Effector CD4-positive, alpha-beta T cell (primary cell): ENCODE results near the gene FOXO1.

Experiments
- DNase-seq: peaks from one replicate; pipeline ENCODE4 v3.0.0-alpha.2; 2020

FOXO1 gene

DNA sequence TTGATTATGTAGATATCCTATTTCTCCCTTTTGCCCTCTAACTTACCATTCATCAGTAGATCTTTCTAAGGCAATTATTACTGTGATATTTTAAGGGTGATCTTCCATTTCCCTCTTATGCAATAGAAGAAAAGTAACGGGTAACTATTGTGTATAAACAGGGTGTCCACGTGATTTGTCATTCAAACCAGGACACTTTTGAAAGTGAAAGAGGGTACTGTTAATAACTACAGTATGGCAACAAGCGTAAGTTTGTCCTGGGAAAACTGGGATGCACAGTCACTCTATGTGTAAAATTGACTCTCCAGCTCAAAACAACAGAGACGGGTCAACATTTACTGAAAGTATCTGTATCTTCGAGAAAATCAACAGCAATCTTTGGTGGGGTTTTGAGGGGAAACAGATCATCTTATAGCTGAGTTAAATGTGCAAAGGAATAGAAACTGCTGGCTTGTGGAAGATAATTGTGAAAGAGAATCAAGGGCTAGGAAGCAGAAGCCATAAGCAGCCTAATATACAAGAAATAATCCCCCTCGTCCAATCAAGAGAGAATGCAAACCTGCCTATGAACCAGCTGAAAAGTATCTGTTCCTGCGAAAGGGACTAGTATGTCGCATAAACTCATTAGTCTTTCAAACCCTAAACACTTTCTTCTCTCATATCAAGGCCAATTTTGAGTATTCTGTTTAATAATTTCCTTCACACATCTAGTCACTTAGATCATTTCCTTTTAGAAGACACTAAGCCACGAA lies 126.7 kb downstream of the FOXO1 start:
- no peak for DNase-seq

DNA sequence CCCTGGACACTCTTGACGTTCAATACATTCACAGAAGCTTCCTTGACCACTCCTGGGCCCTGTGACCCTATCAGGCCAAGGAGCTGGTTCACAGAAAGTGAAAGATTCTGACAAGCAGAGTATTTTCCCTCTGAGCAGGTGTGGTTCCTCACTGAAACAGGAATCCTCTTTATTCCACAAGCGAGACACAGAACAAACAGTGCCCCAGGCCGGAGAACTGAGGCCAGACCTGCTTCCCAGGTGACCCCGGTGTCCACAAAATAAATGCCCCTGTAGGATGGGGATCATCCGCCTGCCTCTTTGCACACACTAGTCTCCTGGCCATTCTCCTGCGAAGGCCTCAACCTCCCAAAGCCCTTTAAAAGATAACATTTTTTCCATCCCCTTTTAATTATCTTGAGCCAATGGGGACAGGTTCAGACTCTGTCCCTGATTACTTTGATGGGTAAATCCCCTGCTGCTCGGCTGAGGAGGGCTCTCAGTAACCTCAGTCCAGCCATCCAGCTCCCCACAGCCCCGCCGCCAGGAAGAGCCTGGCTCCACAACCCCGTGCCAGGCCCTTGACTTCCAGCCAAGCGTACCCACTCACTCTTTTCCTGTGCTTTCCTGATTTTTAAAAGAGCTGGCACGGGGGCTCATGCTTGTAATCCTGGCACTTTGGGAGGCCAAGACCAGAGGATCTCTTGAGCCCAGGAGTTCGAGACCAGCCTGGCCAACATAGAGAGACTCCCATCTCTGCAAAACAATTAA lies 129.1 kb downstream of the FOXO1 start:
- DNase-seq = no peak

DNA sequence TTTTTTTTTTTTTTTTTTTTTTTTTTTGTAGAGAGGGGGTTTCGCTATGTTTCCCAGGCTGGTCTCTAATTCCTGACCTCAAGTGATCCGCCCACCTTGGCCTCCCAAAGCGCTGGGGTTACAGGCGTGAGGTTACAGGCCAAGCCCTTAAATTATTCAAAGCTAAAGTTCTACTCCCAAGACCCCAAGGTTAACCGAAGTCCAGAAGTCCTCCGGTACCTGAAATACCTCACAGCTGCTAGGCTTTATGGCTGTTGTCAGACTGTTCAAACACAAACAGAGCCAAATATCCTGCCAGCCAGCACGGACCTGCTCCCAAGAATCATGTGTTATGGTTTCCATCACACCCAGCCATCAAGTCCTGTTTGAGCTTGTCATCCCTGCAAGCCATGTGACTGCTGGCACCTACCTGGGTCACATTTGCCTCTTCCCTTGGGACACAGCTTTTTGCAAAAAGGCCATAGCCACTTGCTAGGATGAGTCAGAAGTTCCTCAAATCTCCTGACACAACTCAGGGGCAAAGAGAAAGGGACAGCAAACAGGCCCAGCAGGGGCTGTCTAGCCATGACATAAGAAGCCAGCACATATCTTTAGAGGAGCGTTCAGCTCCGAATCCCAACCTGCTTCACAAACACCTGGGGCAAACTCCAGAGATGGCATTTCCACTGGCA lies 129.9 kb downstream of the FOXO1 start:
- no peak for DNase-seq

DNA sequence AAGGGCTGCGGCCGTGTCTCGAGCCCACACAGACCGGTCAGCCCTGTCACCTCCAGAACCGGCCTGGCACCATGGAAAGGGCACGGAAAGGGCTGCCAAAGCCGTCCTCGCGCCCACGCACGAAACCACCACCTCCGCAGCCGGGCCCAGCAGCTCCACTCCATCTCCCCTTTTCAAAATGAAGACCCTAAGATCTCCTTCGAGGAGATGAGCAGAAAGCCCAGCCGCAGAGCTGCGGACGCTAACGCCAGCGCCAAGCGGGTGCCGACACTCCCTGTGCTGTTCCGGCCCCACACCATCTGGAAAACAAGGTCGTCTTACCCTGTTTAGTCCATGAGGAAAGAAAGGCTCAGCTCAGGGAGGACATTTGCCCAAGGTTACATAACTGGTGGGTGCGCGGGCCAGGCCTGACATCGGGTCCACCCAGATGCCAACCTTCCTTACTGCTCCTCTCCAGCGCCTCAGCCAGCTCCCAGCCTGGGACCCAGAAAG lies 131.1 kb downstream of the FOXO1 start:
- no peak for DNase-seq

DNA sequence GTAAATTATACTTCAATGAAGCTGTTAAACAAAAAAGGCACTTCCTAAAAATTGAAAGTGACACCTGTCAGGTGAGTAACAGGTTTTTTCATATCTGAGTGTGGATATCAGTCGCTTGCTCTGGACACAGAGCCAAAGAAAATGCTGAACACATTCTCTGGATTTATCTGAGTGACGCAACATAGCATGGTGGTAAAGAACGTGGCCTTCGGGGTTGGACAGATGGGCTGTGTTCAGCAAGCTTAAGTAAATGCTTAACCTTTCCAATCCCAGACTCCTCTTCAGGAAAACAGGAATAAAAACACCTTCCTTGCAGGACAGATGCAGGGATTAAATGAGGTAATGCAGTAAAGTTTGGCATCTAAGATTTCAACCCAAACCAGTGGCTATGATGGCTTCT lies 132.0 kb downstream of the FOXO1 start:
- DNase-seq = no peak

DNA sequence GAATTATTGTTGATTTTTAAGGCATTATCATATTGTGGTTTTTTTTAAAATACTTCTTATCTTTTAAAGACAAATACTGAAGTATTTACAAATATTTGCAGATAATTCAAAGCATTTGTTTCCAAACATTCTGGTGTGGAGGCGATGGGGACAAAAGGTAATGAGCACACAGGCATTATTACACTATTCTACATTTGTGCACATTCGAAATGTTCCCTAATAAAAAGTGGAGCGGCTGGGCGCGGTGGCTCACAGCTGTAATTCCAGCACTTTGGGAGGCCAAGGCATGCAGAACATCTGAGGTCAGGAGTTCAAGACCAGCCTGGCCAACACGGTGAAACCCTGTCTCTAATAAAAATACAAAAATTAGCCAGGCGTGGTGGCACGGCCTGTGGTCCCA lies 133.4 kb downstream of the FOXO1 start:
- DNase-seq = no peak

DNA sequence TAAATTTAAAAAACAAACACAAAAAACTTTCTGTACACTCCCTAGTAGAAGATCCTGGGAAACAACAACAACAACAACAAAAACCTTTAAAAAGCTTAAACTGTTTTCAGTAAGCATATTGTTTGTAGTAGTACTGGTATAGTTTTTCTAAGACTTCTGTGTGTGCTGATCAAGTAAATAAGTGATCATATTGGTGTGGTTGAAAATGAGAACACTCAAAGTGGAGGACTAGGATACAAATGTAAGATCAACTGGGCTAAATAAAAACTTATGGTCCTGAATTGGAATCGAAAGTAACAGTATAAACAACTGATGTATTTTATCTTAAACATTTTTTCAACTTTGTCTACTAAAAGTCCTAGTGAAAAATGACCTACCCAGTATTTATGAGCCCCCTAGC lies 135.5 kb downstream of the FOXO1 start:
- DNase-seq = no peak

DNA sequence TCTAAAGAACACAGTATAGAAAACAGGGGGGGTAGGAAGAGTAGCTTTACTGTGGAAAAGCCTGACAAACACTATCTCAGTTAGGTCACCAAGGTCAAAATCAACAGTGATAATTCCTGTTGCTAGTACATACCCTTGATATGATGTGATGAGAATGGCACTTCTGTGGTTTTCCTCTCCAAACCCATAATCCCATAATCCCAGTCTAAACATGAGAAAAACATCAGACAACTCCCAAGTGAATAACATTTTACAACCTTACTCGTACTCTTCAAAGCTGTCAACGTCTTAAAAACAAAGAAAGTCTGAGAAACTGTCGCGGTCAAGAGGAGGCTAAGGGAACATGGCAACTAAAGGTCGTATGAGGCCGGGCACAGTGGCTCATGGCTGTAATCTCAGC lies 137.6 kb downstream of the FOXO1 start:
- DNase-seq = no peak

DNA sequence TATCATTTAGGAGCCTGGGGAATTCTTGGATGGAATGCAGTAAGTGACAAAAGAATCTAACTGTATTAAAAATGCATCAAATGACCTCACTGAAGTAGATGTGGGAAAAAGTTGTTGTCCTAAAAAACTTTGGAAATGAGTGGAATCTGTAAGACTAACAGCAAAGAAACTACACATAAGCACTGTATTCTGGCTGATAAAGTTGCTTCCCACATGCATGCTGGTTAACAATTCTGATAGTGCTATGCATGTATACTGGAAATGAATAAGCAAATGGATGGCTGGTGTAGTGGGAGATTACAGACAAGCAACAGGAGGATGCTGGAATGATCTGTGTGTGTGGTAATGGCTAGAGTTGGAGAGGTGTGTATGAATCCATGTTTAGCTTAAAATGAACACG lies 138.5 kb downstream of the FOXO1 start:
- DNase-seq = no peak

DNA sequence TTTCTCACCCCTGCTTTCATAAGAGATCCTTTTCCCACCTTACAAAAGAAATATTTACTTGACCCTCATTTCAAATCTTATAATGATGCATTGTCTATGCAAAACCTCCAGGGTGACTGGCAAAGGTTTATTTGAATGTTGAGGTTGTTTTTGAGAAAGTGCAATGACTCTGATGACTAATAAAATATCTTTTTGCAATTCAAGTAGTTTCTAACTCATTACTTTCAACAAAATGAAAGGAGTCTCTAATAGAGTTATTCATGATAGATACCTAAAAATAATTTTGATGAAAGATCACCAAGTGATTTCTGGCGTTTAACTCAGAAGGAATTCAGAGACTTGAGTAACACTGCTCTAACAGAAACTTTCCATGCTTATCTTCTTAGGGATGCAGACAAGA lies 144.2 kb downstream of the FOXO1 start:
- DNase-seq = no peak

DNA sequence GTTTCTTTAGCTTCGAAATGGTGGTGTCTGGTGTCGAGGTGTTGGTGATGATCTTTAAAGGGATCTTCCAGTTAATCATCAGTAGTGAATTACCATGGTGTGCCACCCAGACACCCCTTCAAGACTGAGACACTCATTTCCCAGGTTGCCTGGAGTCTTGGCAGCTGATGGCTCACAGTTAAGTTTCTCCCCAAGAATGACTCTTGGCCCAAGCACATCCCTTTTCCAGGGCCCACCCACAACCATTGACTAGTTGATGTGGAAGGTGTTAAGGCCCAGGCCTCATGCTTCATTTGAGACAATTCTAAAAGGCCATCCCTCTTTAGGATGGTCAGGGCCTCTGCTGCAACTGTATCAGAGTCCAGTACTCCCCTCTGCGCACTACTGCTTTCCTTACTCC lies 145.5 kb downstream of the FOXO1 start:
- no peak for DNase-seq

DNA sequence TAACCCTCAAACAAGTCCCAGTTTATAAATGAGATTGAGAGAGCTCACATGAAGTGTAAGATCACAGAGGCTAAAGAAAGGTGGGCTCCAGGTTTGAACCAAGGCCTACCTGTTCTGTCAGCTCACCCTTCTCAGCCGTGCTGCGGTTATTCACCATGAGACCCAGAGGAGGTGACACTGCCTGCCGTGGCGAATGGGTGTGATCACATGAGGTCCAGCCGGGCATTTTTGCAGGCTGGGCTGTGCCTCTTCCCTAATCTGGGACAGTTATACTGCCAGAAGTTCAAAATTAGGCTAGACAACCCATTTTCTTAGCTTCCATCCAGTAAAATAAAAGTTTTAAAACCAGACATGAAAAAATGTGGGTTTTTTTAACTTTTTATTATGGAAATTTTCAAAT lies 146.8 kb downstream of the FOXO1 start:
- DNase-seq = no peak

DNA sequence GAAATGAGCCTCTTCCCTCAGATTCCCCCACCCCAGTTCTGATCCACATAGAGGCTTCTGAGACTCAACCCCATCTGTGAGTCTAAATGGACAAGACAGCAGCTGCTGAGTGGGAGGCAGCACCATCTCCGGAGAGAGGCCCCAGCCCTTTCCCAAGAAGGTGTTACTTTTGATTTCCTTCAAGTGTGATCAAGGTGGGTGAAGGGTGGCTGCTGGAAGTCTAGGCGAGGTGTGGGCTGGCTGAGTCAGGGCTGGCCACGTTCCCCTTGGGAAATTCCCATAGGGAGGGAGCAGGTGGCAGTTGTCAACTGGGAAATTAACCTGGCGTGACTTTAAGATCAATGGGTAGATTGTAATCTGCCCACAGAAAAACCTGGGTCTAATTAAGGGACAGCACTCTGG lies 148.0 kb downstream of the FOXO1 start:
- no peak for DNase-seq

DNA sequence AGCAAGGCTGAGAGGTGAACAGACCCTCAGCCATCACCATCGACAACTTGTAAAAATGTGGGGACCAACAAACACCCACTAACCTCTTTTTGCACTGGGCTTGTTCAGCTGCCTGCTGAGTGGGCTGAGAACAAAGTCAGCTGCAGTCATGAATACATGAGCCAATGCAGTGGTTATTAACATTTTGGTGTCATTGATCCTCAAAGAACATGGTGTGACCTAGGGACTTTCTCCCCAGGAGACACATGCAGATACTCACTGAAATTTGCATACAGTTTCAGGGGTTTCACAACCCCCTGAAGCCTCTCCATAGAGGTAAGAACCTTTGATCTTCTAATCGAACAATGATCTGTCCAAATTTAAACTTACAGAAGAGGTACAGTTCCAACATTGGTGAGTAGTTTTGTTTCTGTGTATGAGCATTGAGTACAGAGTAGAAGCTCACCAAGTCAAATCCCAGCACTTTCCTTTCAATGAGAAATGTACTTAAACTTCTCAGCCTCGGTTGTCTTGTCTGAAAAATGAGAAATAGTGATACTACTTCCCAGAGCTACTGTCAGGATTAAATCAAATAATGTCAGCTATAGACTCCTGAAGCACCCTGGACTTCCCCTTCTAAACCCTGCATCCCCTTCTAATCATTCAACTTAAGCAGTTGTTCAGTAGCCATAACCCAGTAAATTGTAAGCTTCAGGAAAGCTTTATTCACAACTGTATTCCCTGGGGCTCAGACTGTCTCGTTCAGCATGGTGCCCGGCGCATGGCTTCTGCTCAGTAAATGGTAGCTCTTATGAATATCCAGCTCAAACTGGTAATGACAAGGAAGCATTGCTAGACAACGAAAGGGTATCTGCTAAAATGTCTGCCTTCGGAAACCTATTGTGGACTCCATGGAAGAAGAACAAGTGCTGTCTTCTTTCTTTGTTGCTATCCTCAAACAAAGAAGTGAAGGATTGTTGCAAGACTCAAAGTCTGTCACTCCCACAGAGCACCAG lies 148.7 kb downstream of the FOXO1 start:
- DNase-seq = no peak

DNA sequence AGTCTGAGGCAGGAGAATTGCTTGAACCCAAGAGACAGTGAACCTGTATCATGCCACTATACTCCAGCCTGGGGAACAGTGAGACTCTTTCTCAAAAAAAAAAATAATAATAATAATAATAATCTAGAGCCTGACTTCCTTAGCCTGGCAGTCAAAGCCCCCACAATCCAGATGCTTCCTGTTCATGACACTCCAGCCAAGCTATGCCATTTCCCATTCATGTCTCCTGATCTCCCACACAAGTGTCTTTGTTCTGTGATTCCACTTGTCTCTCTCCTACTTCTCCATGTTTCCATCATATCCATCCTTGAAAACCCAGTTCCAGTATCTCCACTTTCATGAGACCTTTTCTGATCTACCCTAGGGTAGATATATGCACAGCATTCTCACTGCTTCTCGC lies 150.7 kb downstream of the FOXO1 start:
- DNase-seq = no peak

DNA sequence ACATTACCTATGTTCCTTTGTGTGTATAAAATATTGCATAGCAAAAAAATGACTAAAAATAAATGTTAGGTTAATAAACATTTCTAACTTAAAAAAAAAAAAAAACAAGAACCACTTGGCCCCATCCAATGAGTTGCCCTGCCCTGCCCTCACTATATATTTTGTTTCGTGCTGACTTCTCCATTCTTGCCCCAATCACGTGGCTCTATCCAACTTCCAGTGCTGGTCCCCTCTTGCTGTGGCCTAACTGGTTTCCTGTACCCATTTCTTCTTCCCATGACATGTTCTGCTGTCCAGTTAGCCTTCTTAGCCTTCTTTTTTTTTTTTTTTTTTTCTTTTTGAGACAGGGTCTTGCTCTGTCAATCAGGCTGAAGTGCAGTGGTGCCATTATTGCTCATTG lies 151.6 kb downstream of the FOXO1 start:
- no peak for DNase-seq

DNA sequence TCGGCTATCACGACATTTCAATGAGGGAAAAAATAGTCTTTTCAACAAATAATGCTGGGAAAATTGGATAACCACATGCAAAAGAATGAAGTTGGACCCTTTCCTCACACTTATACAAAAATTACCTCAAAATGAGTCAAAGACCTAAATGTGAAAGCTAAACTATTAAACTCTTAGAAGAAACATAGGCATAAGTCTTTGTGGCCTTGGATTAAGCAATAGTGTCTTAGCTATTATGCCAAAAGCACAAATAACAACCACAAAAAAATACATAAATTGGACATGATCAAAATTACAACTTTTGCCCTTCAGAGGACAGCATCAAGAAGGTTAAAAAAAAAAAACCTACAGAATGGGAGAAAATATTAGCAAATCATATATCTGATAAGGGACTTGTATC lies 156.6 kb downstream of the FOXO1 start:
- DNase-seq = no peak

DNA sequence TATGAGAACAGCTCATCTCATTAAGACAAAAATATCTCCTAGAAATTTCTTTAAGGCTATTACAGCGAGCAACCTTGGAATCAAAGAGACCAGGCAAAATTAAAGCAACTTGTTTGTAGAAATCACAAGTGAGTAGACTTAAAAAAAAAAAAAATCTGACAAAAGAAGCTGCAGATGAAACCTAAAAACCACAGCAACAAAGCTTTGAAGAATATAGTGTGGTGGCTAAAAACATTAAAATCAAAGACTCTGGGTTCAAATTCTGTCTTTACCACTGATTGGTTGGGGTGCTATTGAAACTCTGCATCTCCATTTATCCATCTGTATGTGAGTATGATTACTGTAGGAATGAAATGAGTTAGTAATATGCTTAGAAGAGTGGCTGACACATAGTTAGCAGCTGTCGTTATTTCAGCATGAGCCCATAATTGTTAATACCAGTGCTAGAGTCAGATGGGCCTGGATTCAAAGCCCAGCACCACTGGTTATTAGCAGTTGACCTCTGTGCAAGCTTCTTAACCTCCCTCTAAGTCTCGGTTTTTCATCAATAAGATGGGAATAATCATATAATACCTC lies 157.6 kb downstream of the FOXO1 start:
- no peak for DNase-seq

DNA sequence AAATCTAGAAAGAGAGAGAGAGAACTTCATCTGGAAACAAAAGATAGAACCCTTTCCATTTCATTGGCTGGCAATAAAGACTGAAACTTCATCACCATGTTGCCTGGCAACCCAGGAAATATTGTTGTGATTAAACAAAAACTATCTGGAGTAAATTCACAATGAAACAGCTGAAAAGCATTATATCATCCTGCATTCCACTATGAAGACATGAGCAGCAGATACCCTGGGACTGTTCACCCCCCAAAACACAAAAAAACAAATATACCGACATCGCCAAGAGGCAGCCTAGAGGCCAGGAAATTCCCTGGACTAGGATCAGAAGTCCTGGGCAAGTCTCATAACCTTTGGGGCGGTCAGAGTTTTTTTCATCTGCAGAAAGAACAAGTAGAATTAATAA lies 158.3 kb downstream of the FOXO1 start:
- no peak for DNase-seq

DNA sequence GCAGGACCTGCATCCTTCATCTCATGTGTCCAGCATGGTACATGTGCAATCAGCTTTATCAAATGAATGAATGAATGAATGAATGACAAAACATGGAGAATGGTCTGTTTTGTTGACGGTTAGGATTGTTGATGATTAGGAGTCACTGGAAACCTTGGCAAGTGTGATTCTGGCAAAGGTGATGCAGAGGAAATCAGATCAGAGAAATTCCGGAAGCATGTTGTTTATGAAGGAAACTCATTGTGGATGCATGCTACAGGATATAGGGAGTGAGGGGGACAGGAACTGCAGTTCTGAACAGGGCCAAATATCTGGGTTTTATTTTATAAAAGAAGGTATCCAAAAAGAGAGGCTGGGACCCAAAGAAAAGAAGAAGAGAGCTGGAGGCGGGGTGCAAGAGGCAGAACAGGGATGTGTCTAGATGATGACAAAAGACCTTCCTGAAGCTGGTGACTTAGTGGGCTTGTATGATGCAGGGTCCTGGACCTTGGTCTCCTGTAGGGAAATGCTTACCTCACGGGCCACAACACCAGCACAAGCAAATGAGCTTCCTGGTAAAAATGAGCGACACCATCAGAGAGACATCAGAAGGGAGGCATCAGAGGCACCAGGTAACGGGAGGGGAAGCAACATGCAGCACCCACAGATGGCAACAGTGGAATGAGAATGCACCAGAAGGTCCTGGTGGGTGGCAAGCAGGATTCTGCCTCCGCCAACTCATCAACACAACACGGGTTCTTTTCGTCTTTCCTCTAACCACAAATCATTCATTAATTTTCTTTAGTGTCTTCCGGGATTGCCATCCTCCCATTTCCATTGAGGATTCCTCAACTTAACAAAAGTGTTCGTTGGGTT lies 159.6 kb downstream of the FOXO1 start:
- DNase-seq = no peak
